ENCODE data around the gene HCRTR1.
"Not testable (repeated sequence)": the region's sequence is repeated elsewhere in the genome, so short reads cannot be mapped to it uniquely, and the experiment has no call there.

Gene HCRTR1

GRCh38 chr1:31583995-31584868 lies 33.3 kb upstream of the HCRTR1 start:
- DNase-seq (ENCODE audit: extremely low read depth, insufficient read length), result no peak
- Histone ChIP-seq H3K27me3 (replicated peaks; ENCODE audit: control insufficient read depth, insufficient read depth, low read length) (no peaks in the 10 kb centered on the region; the same call in 1 of the 2 replicates), H3K36me3 (ENCODE audit: control insufficient read depth, insufficient read depth, low read length) (no peaks in the 10 kb centered on the region), H3K4me3 (replicated peaks; ENCODE audit: low read depth, low read length) (no peak overlapping the region)
- TF ChIP-seq, protein P1, sequence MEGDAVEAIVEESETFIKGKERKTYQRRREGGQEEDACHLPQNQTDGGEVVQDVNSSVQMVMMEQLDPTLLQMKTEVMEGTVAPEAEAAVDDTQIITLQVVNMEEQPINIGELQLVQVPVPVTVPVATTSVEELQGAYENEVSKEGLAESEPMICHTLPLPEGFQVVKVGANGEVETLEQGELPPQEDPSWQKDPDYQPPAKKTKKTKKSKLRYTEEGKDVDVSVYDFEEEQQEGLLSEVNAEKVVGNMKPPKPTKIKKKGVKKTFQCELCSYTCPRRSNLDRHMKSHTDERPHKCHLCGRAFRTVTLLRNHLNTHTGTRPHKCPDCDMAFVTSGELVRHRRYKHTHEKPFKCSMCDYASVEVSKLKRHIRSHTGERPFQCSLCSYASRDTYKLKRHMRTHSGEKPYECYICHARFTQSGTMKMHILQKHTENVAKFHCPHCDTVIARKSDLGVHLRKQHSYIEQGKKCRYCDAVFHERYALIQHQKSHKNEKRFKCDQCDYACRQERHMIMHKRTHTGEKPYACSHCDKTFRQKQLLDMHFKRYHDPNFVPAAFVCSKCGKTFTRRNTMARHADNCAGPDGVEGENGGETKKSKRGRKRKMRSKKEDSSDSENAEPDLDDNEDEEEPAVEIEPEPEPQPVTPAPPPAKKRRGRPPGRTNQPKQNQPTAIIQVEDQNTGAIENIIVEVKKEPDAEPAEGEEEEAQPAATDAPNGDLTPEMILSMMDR (IDR thresholded peaks at IDR 0.05; ENCODE audit: insufficient read depth, low read length, poor library complexity, severe bottlenecking), result no peak

DNA sequence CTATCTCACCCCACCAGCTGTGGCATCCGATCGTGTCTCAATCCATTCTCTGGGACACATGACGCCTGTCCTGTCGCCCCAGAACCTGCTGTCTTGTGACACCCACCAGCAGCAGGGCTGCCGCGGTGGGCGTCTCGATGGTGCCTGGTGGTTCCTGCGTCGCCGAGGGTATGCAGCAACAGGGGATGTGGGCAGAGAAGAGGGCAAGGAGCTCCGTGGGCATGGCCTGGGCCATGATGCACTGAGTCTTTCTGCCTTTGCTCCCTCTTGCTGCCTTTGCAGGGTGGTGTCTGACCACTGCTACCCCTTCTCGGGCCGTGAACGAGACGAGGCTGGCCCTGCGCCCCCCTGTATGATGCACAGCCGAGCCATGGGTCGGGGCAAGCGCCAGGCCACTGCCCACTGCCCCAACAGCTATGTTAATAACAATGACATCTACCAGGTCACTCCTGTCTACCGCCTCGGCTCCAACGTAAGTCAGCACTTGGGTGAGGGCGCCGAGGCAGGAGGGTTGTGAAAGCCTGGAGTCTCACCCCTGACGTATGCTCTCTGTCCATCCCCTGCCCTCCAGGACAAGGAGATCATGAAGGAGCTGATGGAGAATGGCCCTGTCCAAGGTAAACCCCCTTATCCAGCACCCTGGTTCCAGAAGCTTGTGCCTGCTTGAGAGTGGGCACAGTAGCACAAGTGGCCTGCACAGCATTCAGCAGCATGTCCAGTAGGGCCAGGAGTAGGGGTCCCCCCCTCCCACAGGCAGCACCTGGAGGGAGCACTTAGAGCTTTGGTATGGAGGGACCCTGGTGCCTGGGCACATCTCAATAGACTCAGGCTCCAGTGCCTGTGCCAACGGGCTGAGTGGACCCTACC lies 32.4 kb upstream of the HCRTR1 start:
- H3K4me3 ChIP-seq (replicated peaks; ENCODE audit: low read depth, low read length), result no peak overlapping the region
- TF ChIP-seq, protein P1 (IDR thresholded peaks at IDR 0.05; ENCODE audit: insufficient read depth, low read length, poor library complexity, severe bottlenecking), result no peak
- DNase-seq (ENCODE audit: extremely low read depth, insufficient read length), result no peak
- no peaks in the 10 kb centered on the region; the same call in 1 of the 2 replicates for H3K27me3 ChIP-seq (replicated peaks; ENCODE audit: control insufficient read depth, insufficient read depth, low read length)
- H3K36me3 ChIP-seq (ENCODE audit: control insufficient read depth, insufficient read depth, low read length), result no peaks in the 10 kb centered on the region

DNA sequence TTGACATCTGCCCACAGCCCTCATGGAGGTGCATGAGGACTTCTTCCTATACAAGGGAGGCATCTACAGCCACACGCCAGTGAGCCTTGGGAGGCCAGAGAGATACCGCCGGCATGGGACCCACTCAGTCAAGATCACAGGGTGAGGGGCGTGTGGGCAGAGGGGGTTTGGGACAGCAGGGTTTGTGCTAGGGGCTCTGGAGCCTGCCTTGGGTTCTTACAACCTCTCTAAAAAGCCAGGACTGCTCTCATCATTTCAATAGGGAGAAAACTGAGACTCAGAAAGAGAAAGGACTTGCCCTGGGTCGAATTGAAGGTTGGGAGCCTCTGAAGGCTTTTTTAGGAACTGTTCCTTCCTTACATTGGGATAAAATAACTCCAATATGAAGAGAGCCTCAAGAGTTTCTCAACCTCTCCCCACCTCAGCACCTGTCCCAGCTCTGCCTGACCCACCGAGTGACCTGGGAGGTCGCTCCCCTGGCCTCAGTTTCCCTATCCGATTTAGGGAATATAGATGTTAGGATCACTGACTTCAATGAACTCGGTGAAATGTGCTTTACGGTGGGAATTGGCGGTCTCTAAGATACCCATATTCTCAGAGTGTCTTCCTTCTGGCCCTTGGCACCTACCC lies 31.6 kb upstream of the HCRTR1 start:
- no peaks in the 10 kb centered on the region for H3K36me3 ChIP-seq (ENCODE audit: control insufficient read depth, insufficient read depth, low read length)

DNA sequence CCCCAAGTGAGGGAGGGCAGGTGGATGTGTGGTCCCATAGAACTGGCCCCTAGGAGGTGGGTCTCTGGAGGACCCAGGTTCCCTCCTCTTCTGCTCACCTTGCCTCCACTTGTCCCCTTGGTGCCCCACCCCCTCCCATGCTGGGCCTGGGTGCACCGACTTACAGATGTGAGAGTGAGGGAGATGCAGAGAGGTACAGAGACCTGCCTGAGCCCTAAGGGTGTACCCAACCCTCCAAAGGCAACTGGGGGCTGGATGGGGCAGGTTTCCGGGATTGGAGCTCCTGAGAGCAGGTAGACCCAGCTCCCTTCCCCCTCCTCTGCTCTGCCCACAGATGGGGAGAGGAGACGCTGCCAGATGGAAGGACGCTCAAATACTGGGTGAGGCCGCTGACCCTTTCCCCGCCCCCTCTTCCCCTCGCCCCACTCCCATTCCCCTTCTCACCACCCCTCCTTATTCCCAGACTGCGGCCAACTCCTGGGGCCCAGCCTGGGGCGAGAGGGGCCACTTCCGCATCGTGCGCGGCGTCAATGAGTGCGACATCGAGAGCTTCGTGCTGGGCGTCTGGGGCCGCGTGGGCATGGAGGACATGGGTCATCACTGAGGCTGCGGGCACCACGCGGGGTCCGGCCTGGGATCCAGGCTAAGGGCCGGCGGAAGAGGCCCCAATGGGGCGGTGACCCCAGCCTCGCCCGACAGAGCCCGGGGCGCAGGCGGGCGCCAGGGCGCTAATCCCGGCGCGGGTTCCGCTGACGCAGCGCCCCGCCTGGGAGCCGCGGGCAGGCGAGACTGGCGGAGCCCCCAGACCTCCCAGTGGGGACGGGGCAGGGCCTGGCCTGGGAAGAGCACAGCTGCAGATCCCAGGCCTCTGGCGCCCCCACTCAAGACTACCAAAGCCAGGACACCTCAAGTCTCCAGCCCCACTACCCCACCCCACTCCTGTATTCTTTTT lies 30.8 kb upstream of the HCRTR1 start:
- Histone ChIP-seq H3K27me3 (replicated peaks; ENCODE audit: control insufficient read depth, insufficient read depth, low read length) (no peaks in the 10 kb centered on the region; the same call in 1 of the 2 replicates), H3K4me3 (replicated peaks; ENCODE audit: low read depth, low read length) (no peak overlapping the region), H3K36me3 (ENCODE audit: control insufficient read depth, insufficient read depth, low read length) (no peaks in the 10 kb centered on the region)
- DNase-seq (ENCODE audit: extremely low read depth, insufficient read length), result no peak
- TF ChIP-seq, protein P1 (IDR thresholded peaks at IDR 0.05; ENCODE audit: insufficient read depth, low read length, poor library complexity, severe bottlenecking), result no peak

More for the DNA sequence above, 31.6 kb upstream of the HCRTR1 start:
- TF ChIP-seq, protein P1 (IDR thresholded peaks at IDR 0.05; ENCODE audit: insufficient read depth, low read length, poor library complexity, severe bottlenecking), result no peak
- Histone ChIP-seq H3K27me3 (replicated peaks; ENCODE audit: control insufficient read depth, insufficient read depth, low read length) (no peaks in the 10 kb centered on the region; the same call in 1 of the 2 replicates), H3K4me3 (replicated peaks; ENCODE audit: low read depth, low read length) (no peak overlapping the region)
- no peak for DNase-seq (ENCODE audit: extremely low read depth, insufficient read length)

DNA sequence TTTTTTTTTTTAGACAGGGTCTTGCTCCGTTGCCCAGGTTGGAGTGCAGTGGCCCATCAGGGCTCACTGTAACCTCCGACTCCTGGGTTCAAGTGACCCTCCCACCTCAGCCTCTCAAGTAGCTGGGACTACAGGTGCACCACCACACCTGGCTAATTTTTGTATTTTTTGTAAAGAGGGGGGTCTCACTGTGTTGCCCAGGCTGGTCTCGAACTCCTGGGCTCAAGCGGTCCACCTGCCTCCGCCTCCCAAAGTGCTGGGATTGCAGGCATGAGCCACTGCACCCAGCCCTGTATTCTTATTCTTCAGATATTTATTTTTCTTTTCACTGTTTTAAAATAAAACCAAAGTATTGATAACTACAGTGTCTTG lies 30.2 kb upstream of the HCRTR1 start:
- H3K4me3 ChIP-seq (replicated peaks; ENCODE audit: low read depth, low read length); H3K27me3 ChIP-seq (replicated peaks; ENCODE audit: control insufficient read depth, insufficient read depth, low read length); H3K36me3 ChIP-seq (ENCODE audit: control insufficient read depth, insufficient read depth, low read length); DNase-seq (ENCODE audit: extremely low read depth, insufficient read length): not testable (repeated sequence)

Measured in GM06990 (cell line).